HUES64 (cell line): ENCODE data around the gene AGAP1.

Experiments
- H3K27ac ChIP-seq: 2 replicates; pipeline ENCODE4 v1.7.0; 2013; ENCODE audit warnings: low read depth, low read length, inconsistent platforms
- H3K27me3 ChIP-seq: 2 replicates; pipeline ENCODE4 v1.6.1; 2013; ENCODE audit warnings: mild to moderate bottlenecking, low read length; ENCODE audit not compliant: insufficient read depth
- H3K36me3 ChIP-seq: 2 replicates; pipeline ENCODE4 v1.6.1; 2013; ENCODE audit warnings: mild to moderate bottlenecking, low read length; ENCODE audit not compliant: insufficient read depth
- H3K4me1 ChIP-seq: 2 replicates; pipeline ENCODE4 v1.6.1; 2013; ENCODE audit warnings: mild to moderate bottlenecking, low read length, moderate library complexity; ENCODE audit not compliant: insufficient read depth
- H3K4me3 ChIP-seq: 2 replicates; pipeline ENCODE4 v1.5.1; 2013; ENCODE audit warnings: mild to moderate bottlenecking, low read length, moderate library complexity
- H3K9ac ChIP-seq: 2 replicates; pipeline ENCODE4 v1.6.1; 2013; ENCODE audit warnings: mild to moderate bottlenecking, low read depth, low read length
- H3K9me3 ChIP-seq: 2 replicates; pipeline ENCODE4 v1.6.1; 2013; ENCODE audit warnings: low read depth, low read length; ENCODE audit not compliant: insufficient read depth
- WGBS: fragments of 150-250, 120-280 bp; methylation state at CpG from one replicate; pipeline ENCODE4 v1.1.7; 2013; ENCODE audit warnings: missing lambda C conversion rate; 5-methylcytosine and 5-hydroxymethylcytosine counted together

AGAP1 gene

DNA sequence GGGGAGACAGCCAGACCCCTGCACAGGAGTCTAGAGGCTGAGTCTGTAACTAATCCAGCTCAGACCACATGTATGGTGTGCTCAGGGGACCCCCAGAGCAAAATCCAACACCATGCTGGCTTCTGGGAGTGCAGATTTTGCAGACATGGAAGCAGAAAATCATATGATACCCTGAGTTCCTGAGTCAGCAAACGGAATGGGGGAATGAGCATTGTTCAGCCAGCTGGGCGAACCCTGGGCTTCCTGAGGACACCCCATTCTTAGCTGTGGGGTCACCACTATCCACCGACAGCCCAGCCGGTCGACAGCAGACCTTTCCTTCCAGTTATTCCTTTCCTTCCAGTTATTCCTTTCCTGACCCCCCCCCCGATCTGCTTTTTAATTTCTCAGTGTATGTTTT lies 351.4 kb downstream of the AGAP1 start:
- H3K4me1 ChIP-seq: no peaks in the 10 kb centered on the region
- no peak overlapping the region for H3K9ac ChIP-seq
- no peaks in the 10 kb centered on the region for H3K9me3 ChIP-seq
- H3K27me3 ChIP-seq: no peaks in the 10 kb centered on the region
- WGBS: 76% methylated on average over 6 of the region's 6 CpGs
- H3K4me3 ChIP-seq: no peak overlapping the region
- no peak overlapping the region for H3K27ac ChIP-seq
- no peaks in the 10 kb centered on the region for H3K36me3 ChIP-seq

DNA sequence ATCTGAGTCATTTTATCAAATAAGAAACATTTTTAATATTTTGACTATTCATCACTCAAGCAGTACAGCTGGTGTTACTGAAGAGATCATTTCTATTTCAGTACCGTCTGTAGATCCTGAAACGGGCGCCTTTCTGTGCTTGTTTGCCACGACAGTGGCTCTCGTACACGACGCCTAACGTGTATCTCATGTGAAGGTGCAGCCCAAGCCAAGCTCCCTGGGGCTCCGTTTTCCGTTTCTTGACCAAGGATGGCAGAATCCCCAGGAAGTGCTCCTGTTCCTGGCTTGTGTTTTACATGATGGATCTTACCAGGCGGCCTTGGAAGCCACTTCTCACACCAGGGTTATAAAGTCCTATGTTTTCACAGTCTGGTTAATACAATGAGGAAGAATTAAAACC lies 353.7 kb downstream of the AGAP1 start:
- no peaks in the 10 kb centered on the region for H3K9me3 ChIP-seq
- H3K27ac ChIP-seq: no peak overlapping the region
- no peaks in the 10 kb centered on the region for H3K27me3 ChIP-seq
- H3K4me3 ChIP-seq: no peak overlapping the region
- 96% methylated on average over 11 of the region's 11 CpGs for WGBS
- H3K9ac ChIP-seq: no peak overlapping the region
- H3K4me1 ChIP-seq: peaks cover 5% of the 10 kb centered on the region; the same call in 1 of the 2 replicates
- no peaks in the 10 kb centered on the region for H3K36me3 ChIP-seq

DNA sequence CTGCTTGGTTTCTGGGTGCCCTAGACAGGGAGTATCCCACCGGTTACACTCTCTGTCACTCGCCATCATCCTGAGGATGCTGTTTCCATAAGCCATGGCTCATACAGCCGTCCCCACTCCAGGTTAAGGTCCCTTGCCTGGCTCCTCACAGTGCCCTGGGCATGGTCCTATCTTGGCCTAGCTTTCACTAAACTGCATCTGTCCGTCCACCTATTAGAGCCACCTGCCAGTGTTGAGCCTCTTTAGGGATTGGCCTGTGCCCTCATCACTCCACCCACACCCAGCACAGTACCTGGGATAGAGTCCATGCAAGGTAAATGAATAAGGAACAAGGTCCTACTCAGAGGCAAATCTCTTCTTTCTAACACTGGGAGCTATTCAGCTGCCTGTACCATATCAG lies 354.2 kb downstream of the AGAP1 start:
- no peak overlapping the region for H3K4me3 ChIP-seq
- H3K9me3 ChIP-seq: no peaks in the 10 kb centered on the region
- no peaks in the 10 kb centered on the region for H3K36me3 ChIP-seq
- 89% methylated on average over 4 of the region's 4 CpGs for WGBS
- H3K27ac ChIP-seq: no peak overlapping the region
- H3K9ac ChIP-seq: no peak overlapping the region
- H3K4me1 ChIP-seq: peaks cover 5% of the 10 kb centered on the region; the same call in 1 of the 2 replicates
- no peaks in the 10 kb centered on the region for H3K27me3 ChIP-seq

DNA sequence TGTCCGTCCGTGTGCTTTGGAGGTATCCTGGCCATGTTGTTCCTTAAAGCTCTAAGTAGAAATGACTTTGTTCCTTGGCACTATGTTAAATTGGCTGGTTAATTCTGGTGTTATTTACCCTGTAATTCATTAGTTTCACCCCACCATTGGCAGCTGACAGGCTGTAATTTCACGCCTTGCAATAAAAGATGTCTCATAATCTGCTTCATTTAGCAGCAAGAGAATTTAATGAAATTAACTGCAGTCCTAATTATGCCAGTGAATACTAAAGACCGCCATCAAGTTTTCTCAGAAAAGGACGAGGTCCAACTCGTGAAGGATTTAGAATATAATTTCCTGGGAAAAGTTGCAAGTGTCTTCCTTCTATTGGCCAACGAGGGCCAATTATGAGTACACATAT lies 355.1 kb downstream of the AGAP1 start:
- WGBS: 95% methylated on average over 6 of the region's 7 CpGs
- Histone ChIP-seq H3K27ac (no peak overlapping the region), H3K4me1 (peaks cover 5% of the 10 kb centered on the region; the same call in 1 of the 2 replicates), H3K4me3 (no peak overlapping the region), H3K27me3 (no peaks in the 10 kb centered on the region), H3K36me3 (no peaks in the 10 kb centered on the region), H3K9me3 (no peaks in the 10 kb centered on the region), H3K9ac (no peak overlapping the region)

DNA sequence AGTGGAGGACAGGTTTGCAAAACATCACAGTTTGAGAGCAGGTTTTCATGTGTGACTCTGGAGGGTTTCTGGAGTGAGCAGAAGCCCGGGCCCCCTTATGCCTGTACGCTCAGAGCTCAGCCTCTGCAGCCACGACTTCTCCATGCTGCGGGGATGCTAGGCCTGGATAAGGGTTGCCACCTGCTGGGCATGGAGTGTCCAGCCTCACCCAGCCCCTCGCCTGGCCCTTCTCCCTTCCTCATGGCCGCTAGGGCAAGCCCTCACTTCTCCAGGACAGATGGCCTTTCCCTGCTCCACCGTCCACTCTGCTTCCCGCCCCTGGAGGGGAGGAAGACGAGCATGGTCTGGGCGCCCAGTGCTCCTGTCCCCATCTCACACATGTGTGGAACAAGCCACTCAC lies 355.6 kb downstream of the AGAP1 start:
- Histone ChIP-seq H3K27me3 (no peaks in the 10 kb centered on the region), H3K36me3 (no peaks in the 10 kb centered on the region), H3K9ac (no peak overlapping the region), H3K4me3 (no peak overlapping the region), H3K4me1 (peaks cover 5% of the 10 kb centered on the region; the same call in 1 of the 2 replicates), H3K9me3 (no peaks in the 10 kb centered on the region), H3K27ac (no peak overlapping the region)
- 92% methylated on average over 10 of the region's 10 CpGs for WGBS

DNA sequence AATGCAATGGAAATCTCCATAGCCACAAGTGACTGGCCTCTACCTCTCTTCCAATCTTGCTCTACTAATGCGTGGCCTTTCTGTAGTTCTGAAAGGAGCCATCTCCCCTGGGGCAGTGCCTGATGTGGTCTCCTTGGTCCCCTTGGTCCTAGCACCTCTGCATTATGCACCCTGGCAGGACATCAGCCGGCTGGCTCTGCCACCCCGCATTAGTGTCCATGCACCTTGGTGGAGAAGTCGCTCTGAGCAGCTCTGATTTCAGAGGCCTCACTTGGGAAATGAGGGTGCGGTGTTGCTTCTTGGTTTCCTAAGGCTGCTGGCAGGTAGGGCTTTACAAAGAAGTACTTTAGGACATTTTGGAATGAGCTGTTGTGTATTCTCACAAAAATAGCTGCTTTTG lies 356.4 kb downstream of the AGAP1 start:
- no peak overlapping the region for H3K4me3 ChIP-seq
- H3K36me3 ChIP-seq: no peaks in the 10 kb centered on the region
- H3K4me1 ChIP-seq: peaks cover 5% of the 10 kb centered on the region; the same call in 1 of the 2 replicates
- no peaks in the 10 kb centered on the region for H3K27me3 ChIP-seq
- WGBS: 86% methylated on average over 5 of the region's 5 CpGs
- no peaks in the 10 kb centered on the region for H3K9me3 ChIP-seq
- no peak overlapping the region for H3K27ac ChIP-seq
- no peak overlapping the region for H3K9ac ChIP-seq

DNA sequence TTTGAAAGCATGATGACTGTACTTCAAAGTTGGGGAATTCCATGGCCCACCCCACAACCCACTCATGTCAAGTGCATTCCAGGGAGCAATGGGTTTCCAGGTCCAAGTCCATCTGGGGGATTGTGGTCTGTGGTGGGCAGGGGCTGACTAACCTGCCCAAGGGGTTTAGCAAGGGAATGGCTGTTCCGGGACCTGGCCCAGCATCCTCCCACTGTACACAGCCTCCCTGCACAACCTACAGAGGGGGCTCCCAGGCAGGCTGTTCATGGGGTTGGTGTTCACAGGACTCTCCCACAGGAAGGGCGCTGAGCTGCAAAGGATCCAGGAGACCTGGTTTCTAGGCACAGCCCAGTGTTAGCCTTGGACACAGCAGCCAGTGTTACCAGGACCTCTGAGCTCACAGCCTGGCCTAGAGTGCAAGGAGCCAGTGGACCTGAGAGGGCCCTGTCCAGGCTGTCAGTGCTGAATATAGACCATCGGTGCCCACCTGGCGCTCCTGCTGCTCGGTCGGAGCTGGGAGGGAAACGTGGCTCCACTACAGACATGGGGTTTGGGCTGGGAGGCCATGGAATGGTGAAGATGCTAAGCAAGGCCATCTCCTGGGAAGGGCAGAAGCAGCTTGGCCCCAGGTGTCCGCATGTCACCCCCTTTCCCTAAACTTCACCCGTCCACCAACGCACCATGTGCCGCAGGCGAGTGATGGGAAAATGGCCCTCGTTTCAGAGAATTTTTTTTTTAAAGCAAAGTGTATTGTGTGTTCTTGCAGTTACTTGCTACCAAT lies 357.1 kb downstream of the AGAP1 start:
- 94% methylated on average over 13 of the region's 13 CpGs for WGBS
- Histone ChIP-seq H3K9ac (no peak overlapping the region), H3K27ac (no peak overlapping the region), H3K36me3 (no peaks in the 10 kb centered on the region), H3K27me3 (no peaks in the 10 kb centered on the region), H3K4me3 (no peak overlapping the region), H3K9me3 (no peaks in the 10 kb centered on the region), H3K4me1 (peaks cover 5% of the 10 kb centered on the region; the same call in 1 of the 2 replicates)

DNA sequence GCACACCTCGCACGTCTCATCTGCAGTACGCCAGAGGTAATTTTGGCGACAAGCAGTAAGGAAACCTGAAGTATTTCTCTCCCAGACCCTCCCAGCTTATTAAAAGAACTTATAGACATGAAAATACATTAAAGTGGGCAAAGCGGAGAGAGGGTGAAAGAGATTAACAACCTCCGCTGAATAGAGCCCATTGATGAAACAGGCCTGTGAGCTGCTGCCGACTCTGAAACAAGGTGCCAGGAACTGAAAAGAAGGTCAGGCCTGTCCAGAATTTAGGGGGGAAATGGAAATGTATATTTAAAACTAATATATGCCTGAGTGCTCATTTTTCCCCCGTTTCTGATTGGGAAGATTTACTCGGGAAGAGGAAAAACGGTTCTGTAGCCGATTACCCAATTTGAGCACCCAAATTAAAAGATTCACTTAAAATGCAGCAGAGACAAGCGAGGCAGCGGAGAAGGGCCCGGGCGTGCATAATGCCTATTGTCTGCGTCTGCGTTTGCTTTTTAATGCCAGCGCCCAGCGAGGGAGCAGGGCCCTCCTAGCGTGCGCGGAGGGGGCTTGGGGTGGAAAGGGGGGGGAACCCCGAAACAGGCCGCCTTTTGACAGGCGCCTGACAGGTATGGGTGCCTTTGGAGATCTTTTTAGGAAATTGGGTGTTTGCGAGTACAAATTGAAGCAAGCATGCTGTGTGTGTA lies 358.1 kb downstream of the AGAP1 start:
- H3K27me3 ChIP-seq: no peaks in the 10 kb centered on the region
- H3K9me3 ChIP-seq: no peaks in the 10 kb centered on the region
- 88% methylated on average over 26 of the region's 26 CpGs for WGBS
- no peak overlapping the region for H3K27ac ChIP-seq
- H3K36me3 ChIP-seq: no peaks in the 10 kb centered on the region
- H3K9ac ChIP-seq: no peak overlapping the region
- peaks cover 5% of the 10 kb centered on the region; the same call in 1 of the 2 replicates for H3K4me1 ChIP-seq
- H3K4me3 ChIP-seq: no peak overlapping the region

DNA sequence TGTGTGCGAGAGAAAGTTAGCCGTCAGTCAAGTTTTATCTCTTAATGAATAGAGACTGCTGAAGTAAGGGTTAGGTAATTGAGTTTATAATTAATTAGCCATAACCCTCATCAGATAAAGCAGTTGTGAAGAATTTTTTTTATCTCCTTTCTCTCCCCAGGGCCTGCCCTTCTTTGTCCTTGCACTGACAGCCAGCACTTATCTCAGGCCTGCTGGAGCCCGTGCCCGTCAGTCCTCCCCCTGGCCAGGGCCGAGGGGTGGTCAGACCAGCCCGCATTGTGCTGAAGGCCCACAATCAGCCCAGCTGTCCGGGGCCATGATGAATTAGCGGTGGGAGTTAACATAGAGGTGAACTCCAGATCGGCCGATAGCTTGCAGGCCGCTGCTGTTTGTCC lies 358.7 kb downstream of the AGAP1 start:
- 79% methylated on average over 11 of the region's 11 CpGs for WGBS
- Histone ChIP-seq H3K27me3 (no peaks in the 10 kb centered on the region), H3K36me3 (no peaks in the 10 kb centered on the region), H3K9me3 (no peaks in the 10 kb centered on the region), H3K9ac (no peak overlapping the region), H3K4me1 (peaks cover 5% of the 10 kb centered on the region; the same call in 1 of the 2 replicates), H3K4me3 (no peak overlapping the region), H3K27ac (no peak overlapping the region)

DNA sequence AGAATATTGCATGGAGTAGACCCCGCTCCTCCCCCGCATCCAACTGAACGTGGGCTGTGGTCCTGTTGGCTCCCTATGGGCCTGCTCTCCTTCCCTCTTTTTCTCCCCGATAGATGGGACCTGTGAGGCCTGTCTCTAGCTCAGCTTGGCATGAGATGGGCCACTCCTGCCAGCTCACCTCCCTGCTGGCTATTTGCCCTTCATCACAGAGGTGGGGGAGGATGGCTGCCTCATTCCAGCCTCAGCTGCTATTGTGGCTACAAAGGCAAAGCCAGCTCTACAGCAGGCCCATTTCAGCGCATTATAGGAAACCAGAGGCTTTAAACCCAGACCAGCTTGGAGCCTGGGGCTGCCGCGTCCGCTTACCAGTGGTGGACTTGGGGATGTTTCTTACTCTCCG lies 360.4 kb downstream of the AGAP1 start:
- Histone ChIP-seq H3K4me1 (peaks cover 12% of the 10 kb centered on the region), H3K27ac (no peak overlapping the region), H3K9ac (no peak overlapping the region), H3K4me3 (no peak overlapping the region), H3K27me3 (no peaks in the 10 kb centered on the region), H3K9me3 (no peaks in the 10 kb centered on the region), H3K36me3 (no peaks in the 10 kb centered on the region)
- WGBS: 94% methylated on average over 9 of the region's 9 CpGs

DNA sequence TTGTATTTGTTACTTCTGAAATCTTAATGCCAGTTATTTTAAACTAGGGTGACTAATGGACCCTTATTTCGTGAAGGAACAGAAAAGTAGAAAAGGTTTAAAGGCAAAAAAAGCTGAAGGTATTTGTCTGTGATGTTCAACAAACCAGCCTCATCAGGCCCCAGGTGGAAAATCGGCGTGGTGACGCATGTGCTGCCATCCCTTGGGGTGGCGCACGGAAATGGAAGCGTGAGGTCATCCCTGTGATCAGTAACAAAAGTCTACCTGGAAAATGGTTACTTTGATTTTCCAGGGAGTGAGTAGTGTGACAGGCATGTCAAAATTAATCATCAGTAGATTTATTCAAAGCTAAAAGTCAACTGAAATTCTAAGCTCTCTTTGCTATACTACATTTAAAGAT lies 361.2 kb downstream of the AGAP1 start:
- Histone ChIP-seq H3K27ac (no peak overlapping the region), H3K27me3 (no peaks in the 10 kb centered on the region), H3K36me3 (no peaks in the 10 kb centered on the region), H3K9me3 (no peaks in the 10 kb centered on the region), H3K9ac (no peak overlapping the region), H3K4me3 (no peak overlapping the region), H3K4me1 (peaks cover 14% of the 10 kb centered on the region)
- 95% methylated on average over 7 of the region's 7 CpGs for WGBS
